GM21737 (cell line): ENCODE measurements around the gene CST4.
"Not testable (repeated sequence)": the region's sequence is repeated elsewhere in the genome, so short reads cannot be mapped to it uniquely, and the experiment has no call there.

Experiments used
- ATAC-seq: cut with Tn5 transposase; IDR thresholded peaks from one replicate; pipeline ENCODE4 v1.9.1; 2021; ENCODE audit warnings: mild to moderate bottlenecking, moderate library complexity; ENCODE audit not compliant: unreplicated experiment

The CST4 gene

DNA sequence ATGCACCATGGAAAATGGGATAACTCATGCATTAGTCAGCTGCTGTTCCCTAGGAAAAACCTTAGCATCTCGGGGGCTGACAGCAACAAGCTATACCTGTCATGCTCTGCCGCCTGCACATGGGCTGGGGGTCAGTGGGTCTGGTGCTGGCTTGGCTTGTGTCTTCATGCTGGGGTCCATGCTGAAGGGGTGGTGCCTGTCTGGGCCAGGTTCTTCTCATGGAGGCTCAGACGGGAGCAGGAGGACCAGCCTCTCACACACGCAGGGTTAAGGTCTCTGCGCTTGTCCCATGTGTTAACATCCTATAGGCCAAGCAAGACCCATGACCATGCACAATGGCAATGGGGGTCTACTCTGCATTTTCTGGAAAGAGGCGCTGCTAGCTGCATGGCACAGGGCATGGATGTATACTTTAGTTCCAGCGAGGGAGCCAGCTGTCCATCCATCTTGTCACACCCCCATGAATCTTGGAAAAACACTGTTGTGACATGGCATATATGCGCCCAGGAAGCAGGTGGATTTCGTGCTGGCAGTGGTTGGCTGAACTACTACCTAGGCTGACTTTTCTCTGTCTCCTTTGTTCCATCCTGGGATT lies 26.5 kb downstream of the CST4 start:
- ATAC-seq = no peak

DNA sequence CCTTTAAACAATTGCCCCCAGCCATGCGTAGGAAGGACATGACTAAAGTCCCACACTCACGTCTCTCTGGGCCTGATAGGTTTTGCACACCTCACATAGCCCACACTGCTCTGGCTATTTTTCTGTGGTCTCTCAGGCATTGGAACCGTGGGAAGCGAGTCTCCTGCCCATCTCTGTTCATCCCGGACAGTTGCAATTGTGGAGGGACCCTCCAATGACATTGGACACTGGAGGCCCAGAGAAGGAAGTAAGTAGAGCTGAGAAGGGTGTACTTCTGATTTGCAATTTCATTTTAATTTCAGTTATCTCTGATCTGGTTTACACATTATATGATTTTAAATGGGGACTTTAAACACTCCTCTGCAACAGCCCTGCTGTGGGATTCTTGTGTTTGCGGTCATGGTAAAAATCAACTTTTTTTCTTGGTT lies 27.8 kb downstream of the CST4 start:
- ATAC-seq = no peak

DNA sequence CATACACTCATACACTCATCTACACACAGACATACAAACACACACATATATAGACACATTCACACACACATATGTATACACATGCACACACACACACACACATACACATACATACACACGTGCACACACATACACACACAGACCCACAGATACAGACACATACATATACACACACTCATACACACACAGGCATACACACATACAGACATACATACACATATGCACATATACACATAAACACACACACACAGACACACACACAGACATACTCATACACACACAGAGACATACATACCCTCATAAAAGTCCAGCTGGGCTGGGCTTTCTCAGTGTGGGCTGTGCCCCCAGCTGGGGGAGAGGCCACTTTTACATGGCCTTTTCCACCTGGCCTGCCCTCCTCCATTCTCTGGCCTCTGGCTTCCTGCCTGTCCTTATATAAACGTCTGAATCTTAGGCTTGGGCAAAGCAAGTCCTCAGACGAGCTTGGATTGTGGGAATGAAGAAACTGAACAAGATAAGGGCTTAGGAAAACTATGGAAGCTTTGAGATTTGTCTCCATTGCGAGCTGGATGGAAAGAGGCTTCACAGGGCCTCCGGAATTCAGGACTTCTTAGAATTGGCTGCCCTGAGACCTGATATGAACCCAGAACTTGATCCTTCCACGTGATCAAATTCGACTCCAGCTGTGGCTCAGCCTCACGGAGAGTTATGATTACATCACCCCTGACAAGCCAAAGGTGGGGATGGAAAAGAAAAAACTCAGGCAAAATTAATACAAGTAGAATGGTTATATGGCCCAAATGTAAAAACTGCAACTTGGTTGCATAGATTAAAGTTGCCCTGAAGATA lies 28.6 kb downstream of the CST4 start:
- ATAC-seq = no peak

DNA sequence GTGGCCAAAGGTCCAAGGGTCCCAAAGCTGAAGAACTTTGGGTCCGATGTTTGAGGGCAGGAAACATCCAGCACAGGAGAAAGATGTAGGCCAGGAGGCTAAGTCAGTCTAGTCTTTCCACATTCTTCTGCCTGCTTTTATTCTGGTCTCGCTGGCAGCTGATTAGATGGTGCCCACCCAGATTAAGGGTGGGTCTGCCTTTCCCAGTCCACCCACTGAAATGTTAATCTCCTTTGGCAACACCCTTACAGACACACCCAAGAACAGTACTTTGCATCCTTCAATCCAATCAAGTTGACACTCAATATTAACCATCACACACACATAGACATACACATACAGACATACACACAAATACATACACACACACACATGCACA lies 29.2 kb downstream of the CST4 start:
- ATAC-seq = not testable (repeated sequence)

DNA sequence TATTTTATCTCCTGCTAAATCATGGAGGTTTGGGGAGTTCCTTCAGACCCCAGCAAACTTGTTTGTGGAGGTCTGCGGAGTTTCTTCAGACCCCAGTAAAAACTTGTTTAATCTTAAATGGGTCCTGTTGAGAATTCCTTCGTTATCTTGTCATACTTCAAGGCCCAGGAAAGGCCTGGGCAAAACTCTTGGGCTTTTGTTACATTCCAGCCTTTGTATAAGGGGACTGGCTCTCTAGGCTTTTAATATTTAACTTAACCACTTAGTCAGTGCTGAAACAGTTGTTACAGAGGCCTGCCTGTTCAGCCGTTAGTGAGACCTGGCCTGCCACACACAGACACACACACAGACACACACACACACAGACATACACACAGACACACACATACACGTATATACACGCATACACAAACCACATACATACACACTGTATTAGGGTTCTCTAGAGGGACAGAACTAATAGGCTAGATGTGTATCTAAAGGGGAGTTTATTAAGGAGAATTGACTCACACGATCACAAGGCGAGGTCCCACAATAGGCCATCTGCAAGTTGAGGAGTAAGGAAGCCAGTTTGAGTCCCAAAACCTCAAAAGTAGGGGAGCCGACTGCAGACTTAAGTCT lies 29.7 kb downstream of the CST4 start:
- no peak for ATAC-seq

DNA sequence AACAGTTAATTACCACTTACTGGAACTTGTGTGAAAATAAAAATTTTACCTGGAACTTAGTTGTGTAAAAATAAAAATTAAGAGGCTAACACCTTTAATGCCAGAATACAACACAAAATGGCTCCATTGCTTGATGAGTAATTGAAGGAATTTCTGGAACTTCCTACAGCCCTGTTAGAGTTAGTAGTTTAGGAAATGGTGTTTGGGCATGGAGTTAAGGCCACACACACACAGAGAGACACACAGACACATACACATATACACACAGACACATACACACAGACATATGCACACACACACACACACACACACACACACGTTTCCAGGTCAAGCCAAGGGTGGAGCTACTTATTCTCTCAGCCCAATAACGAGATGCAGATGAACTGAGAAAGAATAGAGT lies 30.5 kb downstream of the CST4 start:
- ATAC-seq = no peak

DNA sequence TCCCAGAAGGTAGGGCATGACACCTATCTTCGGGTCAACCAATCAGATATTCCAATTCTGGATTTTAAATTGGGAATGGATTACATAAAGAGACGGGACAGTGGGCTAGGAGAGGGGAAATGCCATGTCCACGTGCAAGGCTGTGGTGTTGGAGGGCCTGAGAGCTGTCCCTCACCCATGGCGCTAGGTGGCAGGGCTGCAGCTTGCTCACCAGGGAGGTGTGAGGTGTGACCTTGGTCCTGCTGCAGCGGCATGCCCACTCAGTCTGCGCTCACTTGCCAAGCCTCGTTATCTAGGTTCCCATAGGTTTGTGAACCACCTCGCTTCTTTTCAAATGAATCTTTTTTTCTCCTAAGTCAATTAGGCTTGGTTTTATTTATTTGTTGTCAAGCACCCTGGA lies 31.6 kb downstream of the CST4 start:
- ATAC-seq = no peak

DNA sequence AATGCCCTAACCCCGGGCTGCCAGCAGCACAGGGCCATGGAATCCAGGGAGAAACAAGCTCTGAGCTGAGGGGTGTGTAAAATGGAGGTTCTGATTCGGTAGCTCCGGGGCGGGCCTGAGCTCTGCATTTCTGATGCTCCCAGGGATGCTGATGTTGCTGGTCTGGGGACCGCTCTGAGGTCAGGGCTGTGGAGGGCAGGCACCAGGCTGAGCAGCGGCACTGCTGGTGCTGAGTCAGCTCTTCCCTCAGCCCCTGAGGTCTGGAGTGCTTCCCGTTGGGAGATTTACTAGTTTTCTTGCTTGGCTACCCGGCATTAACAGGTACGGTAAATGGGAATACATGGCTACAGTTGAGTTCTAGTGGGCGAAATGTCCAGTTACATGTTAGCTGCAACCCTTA lies 32.5 kb downstream of the CST4 start:
- ATAC-seq = no peak

DNA sequence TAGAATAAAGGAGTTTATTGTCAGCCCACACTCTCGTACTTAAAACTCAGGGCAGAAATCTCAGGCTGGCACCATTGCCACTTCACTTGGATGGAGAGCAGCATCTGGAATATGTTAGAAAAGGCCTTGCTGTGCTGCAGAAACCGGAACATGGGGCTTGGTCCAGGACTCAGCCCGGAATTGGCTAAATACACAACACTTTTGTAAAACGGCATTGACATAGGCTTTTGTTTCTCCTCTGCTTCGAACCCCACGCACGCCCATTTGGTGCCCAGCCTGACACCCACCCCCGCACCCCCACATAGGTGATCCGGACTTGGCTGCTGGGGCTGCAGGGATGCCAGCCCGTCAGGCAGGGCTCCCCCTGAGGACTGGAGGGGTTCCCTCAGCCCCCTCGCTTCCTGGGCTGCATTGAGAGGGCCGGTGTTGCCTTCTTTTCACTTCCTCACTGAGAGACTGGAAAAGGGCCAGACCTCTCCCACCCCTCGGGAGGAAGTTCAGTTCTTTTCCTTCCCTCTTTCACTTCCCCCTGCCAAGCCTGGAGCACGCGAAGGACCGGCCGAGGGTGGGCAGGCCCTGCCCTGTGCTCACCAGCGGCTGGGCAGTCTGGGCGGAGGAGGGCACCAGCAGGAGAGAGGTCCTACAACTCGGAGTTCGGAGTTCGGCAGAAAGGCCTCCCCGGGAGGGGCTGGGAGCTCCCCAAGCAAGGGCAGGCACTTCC lies 33.2 kb downstream of the CST4 start:
- no peak for ATAC-seq

DNA sequence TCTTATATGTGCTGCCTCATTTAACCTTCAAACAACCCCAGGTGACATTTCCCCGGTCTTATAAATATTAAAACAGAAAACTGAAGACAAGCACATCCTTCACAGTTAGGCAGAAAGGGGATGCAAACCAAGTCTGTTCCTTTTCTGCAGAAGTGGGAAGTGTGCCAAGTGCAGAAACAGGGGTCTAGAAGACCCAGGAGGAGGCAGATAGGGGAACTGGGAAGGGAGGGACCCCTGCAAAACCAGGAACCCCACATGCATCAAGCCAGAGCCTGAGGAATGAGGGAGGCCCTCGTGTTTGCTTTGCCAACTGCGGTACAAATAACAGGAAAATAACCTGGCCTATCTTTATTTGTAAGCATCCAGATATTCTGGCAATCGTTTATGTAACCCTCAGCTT lies 34.1 kb downstream of the CST4 start:
- no peak for ATAC-seq

DNA sequence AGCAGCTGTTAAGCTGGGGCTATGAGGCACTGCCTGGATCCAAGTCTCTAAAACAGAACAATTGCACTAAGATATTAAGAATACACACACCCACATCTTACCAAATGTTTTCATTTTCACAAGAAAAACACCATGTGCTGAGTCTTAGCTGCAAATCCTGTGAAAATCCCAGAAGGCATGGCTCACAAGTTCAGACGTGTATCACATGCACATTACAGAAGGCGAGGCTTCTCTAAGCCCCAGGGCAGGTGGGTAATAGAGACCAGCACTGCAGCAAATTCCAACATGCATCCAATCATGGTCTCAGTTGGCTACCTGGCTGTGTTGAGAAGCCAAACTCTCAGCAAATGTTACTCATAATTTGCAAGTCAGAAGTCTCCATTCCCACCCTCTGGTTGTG lies 34.8 kb downstream of the CST4 start:
- no peak for ATAC-seq

DNA sequence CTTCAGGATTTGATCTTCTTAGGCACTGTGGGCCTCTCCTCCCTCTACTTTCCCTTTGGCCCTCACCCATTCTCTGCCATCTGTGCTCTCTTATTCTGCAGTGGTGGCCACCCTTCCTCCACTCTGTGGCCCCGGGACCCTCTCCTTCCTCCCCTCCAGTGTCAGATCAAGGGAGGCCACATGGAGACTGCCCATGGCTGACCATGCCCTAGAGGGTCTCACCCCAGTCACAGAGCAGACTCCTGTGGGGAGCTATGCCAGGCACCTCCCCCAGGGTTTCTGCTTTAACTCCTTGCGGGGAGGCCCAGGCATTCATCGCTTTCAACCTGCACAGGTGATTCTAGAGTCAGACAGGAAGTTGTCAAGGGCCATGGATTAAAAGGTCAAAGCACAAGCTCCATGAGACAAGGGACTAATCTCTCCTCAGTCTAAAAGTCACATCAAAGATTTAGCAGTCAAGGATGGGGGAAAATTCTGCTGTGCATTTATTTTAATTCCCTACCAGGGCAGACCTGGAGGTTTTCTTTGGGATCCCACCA lies 35.4 kb downstream of the CST4 start:
- no peak for ATAC-seq

DNA sequence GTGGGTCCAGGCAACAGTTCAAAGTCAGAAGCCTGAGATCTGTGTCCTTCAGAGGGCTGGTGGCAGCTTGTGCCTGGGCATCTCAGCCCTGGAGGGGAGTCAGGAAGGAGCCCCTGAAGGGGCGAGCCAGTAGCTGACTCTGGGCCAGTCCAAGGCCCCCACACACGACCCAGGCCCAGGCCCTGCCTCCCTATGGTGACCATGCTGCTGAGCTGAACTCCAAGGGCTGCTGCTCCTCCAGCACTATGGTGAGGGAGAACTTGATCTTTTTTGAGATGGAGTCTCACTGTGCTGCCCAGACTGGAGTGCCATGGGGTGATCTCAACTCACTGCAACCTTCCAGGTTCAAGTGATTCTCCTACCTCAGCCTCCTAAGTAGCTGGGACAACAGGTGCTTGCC lies 35.9 kb downstream of the CST4 start:
- ATAC-seq = no peak

DNA sequence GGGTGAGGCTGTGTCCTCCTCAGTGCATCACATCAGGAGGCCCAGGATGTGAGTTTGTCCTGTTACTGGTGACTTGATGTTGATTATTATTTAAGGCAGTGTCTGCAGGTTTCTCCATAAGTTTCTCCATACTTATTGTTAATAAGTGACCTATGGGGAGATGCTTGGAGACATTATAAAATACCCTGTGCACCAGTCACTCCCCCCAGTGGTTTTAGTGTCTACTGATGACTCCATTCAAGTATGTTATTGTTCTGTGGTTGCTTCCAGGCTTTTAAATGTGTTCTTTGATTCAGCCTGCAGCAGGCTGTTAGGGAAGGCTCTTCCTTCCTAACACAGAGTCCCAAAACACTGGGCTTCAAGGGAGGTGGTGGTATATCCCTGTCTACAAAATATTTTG lies 36.5 kb downstream of the CST4 start:
- ATAC-seq = no peak

DNA sequence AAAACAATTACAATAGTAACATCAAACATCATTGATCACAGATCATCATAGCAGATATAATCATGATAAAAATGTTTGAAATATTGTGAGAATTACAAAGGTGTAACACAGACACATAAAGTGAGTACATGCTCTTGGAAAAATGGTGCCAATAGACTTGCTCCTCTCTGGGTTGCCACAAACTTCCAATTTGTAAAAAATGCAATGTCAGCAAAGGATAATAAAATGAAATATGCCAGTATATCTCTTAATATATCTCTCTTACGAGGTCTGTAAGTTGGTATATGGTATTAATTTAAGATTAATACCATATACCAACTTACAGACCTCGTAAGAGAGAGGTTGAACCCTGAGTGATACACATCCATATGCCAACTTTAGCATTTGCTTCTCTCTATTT lies 37.7 kb downstream of the CST4 start:
- no peak for ATAC-seq

DNA sequence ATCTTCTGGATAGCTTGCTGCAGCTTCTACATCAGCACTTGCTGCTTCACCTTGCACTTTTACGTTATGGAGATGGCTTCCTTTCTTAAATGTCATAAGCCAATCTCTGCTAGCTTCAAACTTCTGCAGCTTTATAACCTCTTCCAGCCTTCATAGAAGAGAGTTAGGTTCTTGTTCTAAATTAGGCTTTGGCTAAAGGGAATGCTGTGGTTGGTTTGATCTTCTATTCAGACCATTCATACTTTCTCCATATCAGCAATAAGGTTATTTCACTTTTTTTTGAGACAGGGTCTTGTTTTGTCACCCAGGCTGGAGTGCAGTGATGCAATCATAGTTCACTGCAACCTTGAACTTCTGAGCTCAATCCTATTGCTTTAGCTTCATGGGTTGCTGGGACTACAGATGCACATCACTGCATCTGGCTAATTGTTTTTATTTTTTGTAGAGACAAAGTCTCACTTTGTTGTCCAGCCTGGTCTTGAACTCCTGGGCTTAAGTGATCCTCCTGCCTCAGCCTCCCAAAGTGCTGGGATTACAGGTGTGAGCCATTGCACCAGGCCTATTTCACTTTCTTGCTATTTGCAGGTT lies 38.9 kb downstream of the CST4 start:
- no peak for ATAC-seq

DNA sequence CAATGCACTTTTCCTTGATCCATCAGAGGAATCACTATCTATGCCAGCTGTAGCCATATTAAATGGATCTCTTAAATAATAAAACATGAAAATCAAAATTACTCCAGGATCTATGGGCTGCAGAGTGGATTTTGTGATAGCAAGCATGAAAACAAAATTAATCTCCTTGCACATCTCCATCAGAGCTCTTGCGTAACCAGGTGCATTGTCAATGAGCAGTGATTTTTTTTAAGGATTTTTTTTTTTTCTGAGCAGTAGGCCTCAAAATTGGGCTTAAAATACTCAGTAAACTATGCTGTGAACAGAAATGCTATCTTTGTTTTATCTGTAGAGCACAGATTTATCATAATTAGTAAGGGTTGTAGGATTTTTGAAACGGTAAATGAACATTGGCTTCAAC lies 39.6 kb downstream of the CST4 start:
- no peak for ATAC-seq

DNA sequence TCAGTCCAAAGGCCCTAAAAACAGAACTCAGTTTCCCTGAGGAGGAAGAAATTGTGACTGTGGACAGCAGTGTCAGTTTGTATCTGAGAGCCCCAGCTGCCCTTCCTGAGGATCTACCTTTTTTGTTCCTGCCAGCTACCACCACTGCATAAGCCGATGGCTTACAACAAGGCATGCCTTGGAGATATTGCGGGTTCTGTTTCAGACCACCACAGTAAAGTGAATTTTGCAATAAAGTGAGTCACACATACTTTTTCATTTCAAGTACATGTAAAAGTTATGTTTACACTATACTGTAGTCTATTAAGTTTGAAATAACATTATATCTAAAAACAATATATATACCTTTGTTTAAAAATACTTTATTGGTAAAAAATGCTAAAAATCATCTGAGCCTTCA lies 41.5 kb downstream of the CST4 start:
- ATAC-seq = no peak

DNA sequence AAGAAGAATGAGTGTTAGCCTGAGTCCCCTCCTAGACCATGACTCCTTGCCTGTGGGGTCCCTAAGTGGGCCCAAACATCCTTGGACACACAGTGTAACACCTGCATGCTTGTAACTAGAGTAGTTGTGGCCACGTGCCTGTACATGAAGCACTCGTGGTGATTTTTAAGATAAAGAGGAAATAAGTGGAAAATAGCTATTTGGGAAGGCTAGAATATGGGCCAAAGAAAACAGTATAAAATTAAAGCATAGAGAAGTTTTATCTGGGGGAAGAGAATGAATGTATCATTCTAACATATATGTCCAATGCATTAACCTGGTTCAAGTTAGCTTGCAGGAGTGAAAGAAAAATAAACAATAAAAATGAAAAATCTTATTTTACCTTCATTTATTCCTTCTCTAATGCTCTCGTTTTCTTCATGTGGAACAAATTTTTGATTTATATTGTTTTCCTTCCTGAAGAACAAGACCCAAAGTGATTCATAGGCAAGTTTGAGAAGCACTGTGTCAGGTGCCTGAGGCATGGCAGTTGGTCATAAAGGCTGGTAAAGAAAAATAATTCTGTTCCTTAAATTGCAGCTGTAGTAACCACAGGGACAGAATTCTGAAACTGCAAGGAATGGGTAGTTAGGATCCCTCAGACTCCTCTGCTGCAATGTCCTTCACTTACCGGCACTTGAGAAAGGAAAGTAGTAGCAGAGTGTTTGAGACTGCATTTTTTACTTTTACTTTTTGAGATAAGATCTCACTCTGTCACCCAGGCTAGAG lies 42.5 kb downstream of the CST4 start:
- no peak for ATAC-seq

DNA sequence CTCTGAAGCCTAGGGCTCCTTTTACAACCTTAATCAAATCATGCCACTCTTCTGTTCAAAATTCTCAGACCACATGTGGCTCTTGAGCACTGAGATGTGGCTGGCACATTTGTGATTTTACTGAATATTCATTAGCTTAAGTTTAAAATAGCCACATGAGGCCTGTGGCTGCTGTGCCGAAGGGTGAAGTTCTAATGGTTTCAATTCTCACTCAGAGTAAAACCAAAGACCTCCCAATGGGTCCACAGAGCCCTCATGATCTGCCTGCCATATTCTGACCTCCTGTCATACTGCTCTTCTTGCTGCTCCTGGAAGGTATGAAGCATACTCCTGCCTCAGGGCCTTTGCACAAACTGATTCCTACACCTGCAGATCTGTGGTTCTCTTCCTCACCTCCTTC lies 43.3 kb downstream of the CST4 start:
- ATAC-seq = no peak
